Stimulated activated CD4-positive, alpha-beta T cell treated with anti-CD3 and anti-CD28 coated beads, TNF-alpha, amount 100 ng/mL, for 24 hours (primary cell): Measurements from ENCODE around the gene HCK.
"Not testable (repeated sequence)": the region's sequence is repeated elsewhere in the genome, so short reads cannot be mapped to it uniquely, and the experiment has no call there.

Source experiments
- DNase-seq, 3 experiments: peaks; one replicate each; pipeline ENCODE4 v3.0.0-alpha.2; 2020; ENCODE audit warnings: low read depth in 3 of 3

HCK gene

GRCh38 chr20:32028647-32029372, 23.2 kb upstream of the HCK start:
- no peak for DNase-seq

DNA sequence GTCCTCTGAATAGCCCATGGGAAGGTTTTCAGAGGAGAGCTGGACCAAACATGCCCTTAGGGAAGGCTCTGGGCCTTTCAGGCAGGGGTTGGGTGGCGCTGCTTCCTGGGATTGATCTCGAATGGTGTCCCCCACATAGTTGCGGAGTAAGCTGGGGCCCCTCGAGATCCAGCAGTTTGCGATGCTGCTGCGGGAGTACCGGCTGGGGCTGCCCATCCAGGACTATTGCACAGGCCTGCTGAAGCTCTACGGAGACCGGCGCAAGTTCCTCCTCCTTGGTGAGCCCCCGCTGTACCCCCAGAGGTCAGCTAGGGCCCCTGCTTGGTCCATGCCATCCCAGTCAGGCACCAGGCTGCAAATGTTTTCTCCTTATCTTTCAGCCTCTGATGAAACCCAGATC, 22.5 kb upstream of the HCK start:
- no peak for DNase-seq

DNA sequence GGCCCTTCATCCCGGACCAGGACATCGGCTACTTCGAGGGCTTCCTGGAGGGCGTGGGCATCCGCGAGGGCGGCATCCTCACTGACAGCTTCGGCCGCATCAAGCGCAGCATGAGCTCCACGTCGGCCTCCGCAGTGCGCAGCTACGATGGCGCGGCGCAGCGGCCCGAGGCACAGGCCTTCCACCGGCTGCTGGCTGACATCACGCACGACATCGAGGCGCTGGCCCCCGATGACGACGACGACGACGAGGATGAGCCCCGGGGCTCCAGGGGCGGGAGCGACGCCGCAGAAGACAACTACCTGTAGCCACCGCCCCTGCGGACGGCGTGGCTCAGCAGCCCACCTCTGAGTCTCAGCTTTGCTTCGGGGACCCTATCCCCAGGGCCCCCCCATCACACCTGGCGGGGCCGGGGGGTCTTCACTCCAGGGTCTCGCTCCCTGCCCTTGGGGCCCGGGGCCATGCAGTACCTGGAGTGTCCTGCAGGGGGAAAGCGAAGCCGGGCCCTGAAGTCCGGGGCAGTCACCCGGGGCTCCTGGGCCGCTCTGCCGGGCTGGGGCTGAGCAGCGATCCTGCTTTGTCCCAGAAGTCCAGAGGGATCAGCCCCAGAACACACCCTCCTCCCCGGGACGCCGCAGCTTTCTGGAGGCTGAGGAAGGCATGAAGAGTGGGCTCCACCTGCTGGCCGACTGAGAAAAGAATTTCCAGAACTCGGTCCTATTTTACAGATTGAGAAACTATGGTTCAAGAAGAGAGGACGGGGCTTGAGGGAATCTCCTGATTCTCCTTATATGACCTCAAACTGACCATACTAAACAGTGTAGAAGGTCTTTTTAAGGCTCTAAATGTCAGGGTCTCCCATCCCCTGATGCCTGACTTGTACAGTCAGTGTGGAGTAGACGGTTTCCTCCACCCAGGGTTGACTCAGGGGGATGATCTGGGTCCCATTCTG, 20.8 kb upstream of the HCK start:
- peak; percentile 20 to 47 (median 22) for DNase-seq

DNA sequence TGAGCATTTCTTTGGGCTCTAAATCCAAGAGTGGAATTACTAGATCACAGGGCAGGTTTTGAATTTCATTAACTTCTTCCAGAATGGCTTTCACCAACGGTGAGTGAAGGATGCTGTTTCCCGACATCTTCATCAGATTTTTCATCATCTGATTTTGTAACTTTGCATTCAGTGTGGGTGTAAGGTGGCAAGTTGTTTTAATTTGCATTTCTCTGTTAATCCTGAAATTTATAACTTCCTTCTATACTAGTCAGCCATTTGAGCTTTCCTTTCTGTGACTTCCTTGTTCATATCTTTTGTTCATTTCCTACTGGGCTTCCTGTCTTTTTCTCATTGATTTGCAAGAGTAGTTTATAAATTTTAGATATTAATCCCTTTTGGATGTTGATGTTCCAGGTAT, 18.7 kb upstream of the HCK start:
- DNase-seq, result no peak

GRCh38 chr20:32033721-32034120, 18.3 kb upstream of the HCK start:
- not testable (repeated sequence) for DNase-seq

DNA sequence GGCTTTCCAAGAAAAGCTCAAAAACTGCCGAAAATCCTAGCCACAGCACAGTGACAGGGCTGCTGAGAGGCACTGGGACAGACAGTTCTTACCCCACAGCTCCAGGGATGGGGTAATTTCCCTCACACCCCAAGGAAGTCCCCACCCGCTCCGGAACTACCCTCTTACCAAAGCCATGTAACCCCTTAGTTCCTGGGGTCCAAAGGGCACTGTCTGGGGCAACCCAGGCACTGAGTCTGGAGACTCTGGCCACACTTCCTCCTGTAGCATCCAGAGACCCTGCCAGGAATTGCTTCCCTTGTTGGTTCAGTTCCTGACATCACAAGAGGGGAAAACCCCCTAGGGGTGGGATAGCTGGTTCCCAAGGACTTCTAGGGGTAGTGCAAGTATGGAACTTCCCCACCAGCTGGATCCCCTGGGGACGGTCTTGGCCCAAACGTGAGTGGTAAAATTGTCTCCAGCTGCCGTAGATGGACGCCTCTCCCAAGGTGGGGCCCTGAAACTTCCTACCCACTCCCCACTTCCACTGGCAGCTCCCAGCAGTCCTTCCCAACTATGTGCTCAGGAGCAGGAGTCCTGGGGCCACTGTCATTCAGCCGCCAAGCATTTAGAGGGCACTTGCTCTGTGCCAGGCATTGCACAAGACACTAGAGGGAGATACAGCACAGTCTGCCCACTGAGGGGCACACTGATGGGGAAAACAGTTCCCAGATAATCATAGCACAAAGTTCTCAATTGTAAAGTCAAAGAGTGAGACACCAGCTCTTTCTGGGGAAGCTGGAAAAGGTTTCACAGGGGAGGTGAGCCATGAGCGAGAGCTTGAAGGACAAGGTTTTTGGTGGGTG, 17.2 kb upstream of the HCK start:
- DNase-seq, result no peak

DNA sequence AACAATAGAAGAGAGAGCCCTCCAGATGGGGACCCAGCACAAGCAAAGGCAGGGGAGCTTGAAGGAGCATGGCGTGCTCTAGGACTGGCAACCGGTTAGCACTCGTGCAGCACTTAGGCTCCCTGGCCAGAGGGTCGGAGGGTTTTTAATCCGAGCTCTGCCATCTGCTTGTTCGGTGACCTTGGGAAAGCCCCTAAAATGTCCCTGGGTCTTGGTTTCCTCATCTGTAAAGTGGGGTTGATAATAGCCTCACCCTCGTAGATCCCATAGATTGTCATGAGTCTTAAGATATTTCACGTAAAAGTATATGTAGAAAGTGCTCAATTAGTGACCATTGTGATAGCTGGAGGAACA, 16.6 kb upstream of the HCK start:
- DNase-seq, result no peak

DNA sequence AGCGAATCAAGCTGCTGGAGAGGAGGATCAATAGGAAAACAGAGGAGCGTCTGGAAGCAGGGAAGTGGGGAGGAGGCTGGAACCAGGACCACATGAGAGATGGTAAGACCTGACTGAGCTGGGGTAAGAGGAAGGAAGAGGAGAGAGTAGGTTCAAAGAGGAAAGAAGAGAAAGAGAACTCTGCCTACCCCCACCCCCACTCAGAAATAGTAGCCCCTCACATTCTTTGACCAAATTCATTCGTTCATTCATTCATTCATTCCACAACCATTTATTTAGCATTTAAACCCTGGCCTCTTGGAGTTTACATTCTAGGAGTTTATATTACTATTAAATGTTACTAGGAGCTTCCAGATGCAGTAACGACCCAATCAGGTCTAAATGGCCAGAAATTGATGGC, 15.8 kb upstream of the HCK start:
- DNase-seq, result no peak

DNA sequence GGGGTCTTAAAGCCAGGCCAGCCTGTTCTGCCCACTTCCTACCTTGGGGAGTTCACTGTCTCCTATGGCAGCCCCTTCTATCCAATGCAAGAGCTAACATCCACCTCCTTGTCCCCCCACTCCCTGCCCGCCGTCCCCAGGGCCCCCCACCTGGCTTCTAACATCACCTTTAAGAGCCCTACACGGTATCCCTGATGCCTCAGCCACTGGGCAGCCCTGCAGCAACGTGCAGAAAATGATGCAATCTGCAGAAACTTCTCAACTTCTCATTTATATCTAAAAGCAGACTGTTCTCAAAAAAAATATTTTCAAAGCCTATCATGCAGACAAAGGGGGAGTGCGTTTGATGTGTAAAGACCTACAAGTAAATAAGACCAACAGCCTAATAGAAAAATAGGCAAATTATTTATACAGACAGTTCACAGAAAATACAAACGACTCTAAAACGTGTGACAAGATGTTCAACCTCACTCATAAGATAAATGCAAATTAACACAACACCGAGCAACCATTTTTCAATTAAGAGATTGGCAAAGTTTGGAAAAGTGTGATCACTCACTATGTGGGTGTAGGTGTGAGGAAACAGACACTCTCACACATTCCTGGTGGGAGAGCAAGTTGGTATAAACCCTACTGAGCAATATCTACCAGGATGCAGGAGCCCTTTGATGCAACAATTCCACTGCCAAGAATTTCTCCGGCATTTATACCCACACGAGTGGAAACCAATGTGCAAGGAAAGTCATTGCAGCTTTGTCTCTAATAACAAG, 15.1 kb upstream of the HCK start:
- DNase-seq, result no peak

GRCh38 chr20:32037929-32038328, 14.1 kb upstream of the HCK start:
- no peak for DNase-seq

- no peak for DNase-seq
Observed at GRCh38 chr20:32040142-32040953, 11.7 kb upstream of the HCK start.

- no peak for DNase-seq
Observed at GRCh38 chr20:32045999-32046398, 6.0 kb upstream of the HCK start.

DNA sequence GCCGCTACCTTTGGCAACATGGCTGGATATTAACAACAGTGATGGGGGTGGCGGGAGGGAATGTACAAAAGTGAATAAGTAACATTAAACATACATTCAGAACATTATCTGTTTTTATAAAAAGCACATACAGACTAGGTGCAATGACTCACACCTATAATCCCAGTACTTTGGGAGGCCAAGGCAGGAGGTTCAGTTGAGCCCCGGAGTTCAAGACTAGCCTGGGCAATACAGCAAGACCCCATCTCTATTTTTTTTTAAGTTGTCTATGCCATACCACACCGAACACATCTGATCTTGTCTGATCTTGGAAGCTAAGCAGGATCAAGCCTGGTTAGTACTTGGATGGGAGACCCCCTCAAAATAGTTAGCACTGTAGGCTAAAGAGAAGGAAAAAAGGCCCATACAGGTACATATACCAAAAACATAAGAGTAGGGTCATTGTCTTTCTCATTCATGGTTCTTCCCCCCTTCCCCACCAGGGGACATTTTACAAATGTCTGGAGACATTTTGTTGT, 1.7 kb upstream of the HCK start:
- DNase-seq, result no peak

DNA sequence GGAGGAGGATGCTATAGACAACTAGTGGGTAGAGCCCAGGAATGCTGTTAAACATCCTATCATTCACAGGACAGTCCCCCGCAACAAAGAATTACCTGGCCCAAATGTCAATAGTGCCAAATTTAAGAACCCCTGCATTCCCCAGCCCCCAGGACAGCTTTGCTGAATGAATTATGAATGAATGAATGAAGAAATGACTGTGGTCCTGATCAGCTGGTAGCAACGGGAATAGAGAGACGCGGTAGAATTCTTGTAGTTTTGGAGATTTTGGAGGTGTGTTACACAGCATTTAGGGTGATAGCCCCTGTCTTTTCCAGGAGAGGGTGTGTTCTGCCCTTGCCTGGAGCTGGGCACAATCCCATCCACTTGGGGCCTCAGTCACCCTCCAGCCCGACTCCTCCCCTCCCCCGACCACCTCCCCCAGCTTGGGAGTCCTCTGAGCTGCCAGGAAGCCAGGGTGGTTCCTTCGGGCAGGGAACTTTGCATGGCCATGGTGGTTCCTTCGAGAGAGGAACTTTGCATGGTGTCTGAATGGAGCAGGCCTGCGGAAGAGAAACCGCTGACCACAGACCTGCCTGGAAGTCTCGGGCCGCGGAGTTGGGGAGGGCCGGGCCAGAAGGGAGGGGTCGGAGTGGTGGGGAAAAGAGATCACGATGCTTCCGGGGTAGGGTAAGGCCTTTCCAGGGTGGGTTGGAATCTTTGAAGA, 1.0 kb upstream of the HCK start:
- no peak for DNase-seq

- no peak for DNase-seq
Observed at GRCh38 chr20:32051720-32052089, 337 bp upstream of the HCK start.

- no peak for DNase-seq
Observed at GRCh38 chr20:32052778-32053362, 828 bp downstream of the HCK start.

- no peak for DNase-seq
Observed at GRCh38 chr20:32053648-32054047, 1.6 kb downstream of the HCK start.

DNA sequence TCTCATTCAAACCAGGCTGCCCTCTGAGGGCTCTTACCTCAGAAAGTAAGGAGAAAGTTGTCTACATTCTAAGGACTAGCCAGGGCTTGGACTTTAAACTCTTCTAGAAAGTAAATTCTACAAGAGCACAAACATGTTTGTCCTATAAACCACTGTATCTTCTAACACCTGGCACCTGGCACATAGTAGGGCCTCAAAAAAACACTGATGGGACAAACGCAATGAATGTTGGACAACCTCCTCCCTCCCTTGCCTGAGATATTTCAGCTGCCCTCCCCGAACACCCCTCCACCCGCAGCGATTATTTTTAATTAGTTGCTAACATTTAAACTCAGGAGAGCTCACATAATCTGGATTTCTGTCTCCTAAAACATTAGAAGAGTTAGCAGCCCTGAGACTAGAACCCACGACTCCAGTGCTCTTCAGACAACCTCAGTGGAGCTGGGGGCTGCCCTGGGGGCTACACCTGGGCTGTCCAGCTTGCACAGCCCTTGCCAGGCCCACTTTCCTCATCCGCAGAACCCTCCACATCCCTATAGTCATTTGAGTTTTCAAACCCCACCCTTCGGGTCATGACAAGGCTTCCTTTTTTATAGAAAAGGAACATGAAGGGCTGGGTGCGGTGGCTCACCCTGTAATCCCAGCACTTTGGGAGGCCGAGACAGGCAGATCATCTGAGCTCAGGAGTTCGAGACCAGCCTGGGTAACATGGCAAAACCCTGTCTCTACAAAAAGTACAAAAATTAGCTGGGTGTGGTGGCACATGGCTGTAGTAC, 4.9 kb downstream of the HCK start:
- no peak for DNase-seq
